ENCODE measurements around the gene ERC1. TPM values are rescaled to one million over a fixed set of nuclear protein-coding genes. Genes with fewer than 3 reads are reported as not detected.
"Not testable (repeated sequence)": the region's sequence is repeated elsewhere in the genome, so short reads cannot be mapped to it uniquely, and the experiment has no call there.

Gene ERC1
- total RNA-seq, 2 experiments from 2014 or later, result 24.7 to 31.9 TPM

- H3K9me3 Mint-ChIP-seq (ENCODE audit: low read depth), result no peaks in the 10 kb centered on the region
- DNase-seq (no peak), ATAC-seq (no peak)
- CTCF ChIA-PET, result interaction anchor here (0.7 to 1.2 kb wide), 2 partner anchors 9 to 49 kb away, joined by 3 read pairs; no protein-coding TSS in a partner anchor
- peaks cover 5% of the 10 kb centered on the region for H3K36me3 Mint-ChIP-seq (ENCODE audit: low read depth)
- POLR2A ChIA-PET, result no interaction called here
- peaks cover 4% of the 10 kb centered on the region for H3K4me1 Mint-ChIP-seq
- no peaks in the 10 kb centered on the region for H3K27me3 Mint-ChIP-seq
- intact Hi-C loops (cut with DNase I, micrococcal nuclease), result no loop called here
- no peak overlapping the region for H3K4me3 Mint-ChIP-seq
- no peak overlapping the region for H3K27ac Mint-ChIP-seq
These were observed 355.1 kb downstream of the ERC1 start for GRCh38 chr12:1346126-1346525.

GRCh38 chr12:1347294-1347693 lies 356.3 kb downstream of the ERC1 start:
- no peak for DNase-seq
- ChIA-PET POLR2A (no interaction called here), CTCF (no interaction called here)
- Mint-ChIP-seq H3K27me3 (no peaks in the 10 kb centered on the region), H3K9me3 (ENCODE audit: low read depth) (no peaks in the 10 kb centered on the region), H3K4me1 (peaks cover 4% of the 10 kb centered on the region), H3K27ac (no peak overlapping the region), H3K4me3 (no peak overlapping the region), H3K36me3 (ENCODE audit: low read depth) (peaks cover 2% of the 10 kb centered on the region)
- intact Hi-C loops (cut with DNase I, micrococcal nuclease), result no loop called here
- ATAC-seq, result no peak

GRCh38 chr12:1348606-1349005 lies 357.6 kb downstream of the ERC1 start:
- Mint-ChIP-seq H3K4me1 (peaks cover 2% of the 10 kb centered on the region), H3K36me3 (ENCODE audit: low read depth) (peaks cover 2% of the 10 kb centered on the region), H3K9me3 (ENCODE audit: low read depth) (no peaks in the 10 kb centered on the region), H3K27ac (no peak overlapping the region), H3K27me3 (no peaks in the 10 kb centered on the region), H3K4me3 (no peak overlapping the region)
- intact Hi-C loops (cut with DNase I, micrococcal nuclease), result no loop called here
- DNase-seq (no peak), ATAC-seq (no peak)
- ChIA-PET POLR2A (no interaction called here), CTCF (interaction anchor here (1.6 kb wide), 1 partner anchor 230 kb away, joined by 5 read pairs; no protein-coding TSS in a partner anchor)

- H3K9me3 Mint-ChIP-seq (ENCODE audit: low read depth), result no peaks in the 10 kb centered on the region
- DNase-seq (no peak), ATAC-seq (no peak)
- no peak overlapping the region for H3K4me3 Mint-ChIP-seq
- H3K36me3 Mint-ChIP-seq (ENCODE audit: low read depth), result peaks cover 2% of the 10 kb centered on the region
- ChIA-PET CTCF (interaction anchor here (1.0 kb wide), 1 partner anchor 11 kb away, joined by 3 read pairs; no protein-coding TSS in a partner anchor), POLR2A (no interaction called here)
- H3K27ac Mint-ChIP-seq, result no peak overlapping the region
- intact Hi-C loops (cut with DNase I, micrococcal nuclease), result no loop called here
- H3K4me1 Mint-ChIP-seq, result no peaks in the 10 kb centered on the region
- H3K27me3 Mint-ChIP-seq, result no peaks in the 10 kb centered on the region
These were observed 359.3 kb downstream of the ERC1 start for GRCh38 chr12:1350055-1350933.

- ChIA-PET POLR2A (no interaction called here), CTCF (interaction anchor here (1.0 kb wide), 1 partner anchor 11 kb away, joined by 3 read pairs; no protein-coding TSS in a partner anchor)
- Mint-ChIP-seq H3K36me3 (ENCODE audit: low read depth) (peaks cover 2% of the 10 kb centered on the region), H3K4me1 (no peaks in the 10 kb centered on the region), H3K27ac (no peak overlapping the region), H3K4me3 (no peak overlapping the region), H3K27me3 (no peaks in the 10 kb centered on the region), H3K9me3 (ENCODE audit: low read depth) (no peaks in the 10 kb centered on the region)
- DNase-seq (no peak), ATAC-seq (no peak)
- intact Hi-C loops (cut with DNase I, micrococcal nuclease), result no loop called here
These were observed 359.9 kb downstream of the ERC1 start for GRCh38 chr12:1350934-1351240.

- H3K27ac Mint-ChIP-seq, result no peak overlapping the region
- intact Hi-C loops (cut with DNase I, micrococcal nuclease), result no loop called here
- no peak for ATAC-seq
These were observed 360.9 kb downstream of the ERC1 start for GRCh38 chr12:1351926-1352325.

GRCh38 chr12:1353451-1353850 lies 362.4 kb downstream of the ERC1 start:
- no peaks in the 10 kb centered on the region for H3K9me3 Mint-ChIP-seq (ENCODE audit: low read depth)
- POLR2A ChIA-PET, result no interaction called here
- intact Hi-C loops (cut with DNase I, micrococcal nuclease), result no loop called here

More at GRCh38 chr12:1351926-1352325, 360.9 kb downstream of the ERC1 start:
- Mint-ChIP-seq H3K9me3 (ENCODE audit: low read depth) (no peaks in the 10 kb centered on the region), H3K27me3 (no peaks in the 10 kb centered on the region), H3K4me3 (no peak overlapping the region), H3K4me1 (no peaks in the 10 kb centered on the region), H3K36me3 (ENCODE audit: low read depth) (no peaks in the 10 kb centered on the region)
- POLR2A ChIA-PET, result no interaction called here
- DNase-seq, result no peak
- CTCF ChIA-PET, result interaction anchor here (0.6 kb wide), 1 partner anchor 232 kb away, joined by 3 read pairs; no protein-coding TSS in a partner anchor

GRCh38 chr12:1355396-1355795 lies 364.4 kb downstream of the ERC1 start:
- intact Hi-C loops (cut with DNase I, micrococcal nuclease), result no loop called here
- ATAC-seq (no peak), DNase-seq (no peak)
- CTCF ChIA-PET, result interaction anchor here (0.6 to 2.1 kb wide), 3 partner anchors 11 to 237 kb away, joined by 3 to 8 read pairs (median 3); no protein-coding TSS in a partner anchor
- Mint-ChIP-seq H3K36me3 (ENCODE audit: low read depth) (no peaks in the 10 kb centered on the region), H3K27ac (no peak overlapping the region), H3K4me3 (no peak overlapping the region), H3K27me3 (no peaks in the 10 kb centered on the region), H3K4me1 (no peaks in the 10 kb centered on the region), H3K9me3 (ENCODE audit: low read depth) (no peaks in the 10 kb centered on the region)
- POLR2A ChIA-PET, result interaction anchor here (0.6 to 1.5 kb wide), 3 partner anchors 105 to 1159 kb away, joined by 3 read pairs; no protein-coding TSS in a partner anchor

More at GRCh38 chr12:1353451-1353850, 362.4 kb downstream of the ERC1 start:
- Mint-ChIP-seq H3K27me3 (no peaks in the 10 kb centered on the region), H3K27ac (no peak overlapping the region), H3K4me1 (no peaks in the 10 kb centered on the region), H3K36me3 (ENCODE audit: low read depth) (no peaks in the 10 kb centered on the region), H3K4me3 (no peak overlapping the region)
- no peak for ATAC-seq
- CTCF ChIA-PET, result interaction anchor here (0.7 to 1.3 kb wide), 3 partner anchors 35 to 240 kb away, joined by 3 to 7 read pairs (median 3); no protein-coding TSS in a partner anchor
- no peak for DNase-seq

- CTCF ChIA-PET, result interaction anchor here (0.6 to 2.1 kb wide), 3 partner anchors 12 to 238 kb away, joined by 3 to 8 read pairs (median 3); no protein-coding TSS in a partner anchor
- H3K27me3 Mint-ChIP-seq; H3K4me1 Mint-ChIP-seq; ATAC-seq; intact Hi-C loops (cut with DNase I, micrococcal nuclease); H3K27ac Mint-ChIP-seq; H3K36me3 Mint-ChIP-seq (ENCODE audit: low read depth); H3K9me3 Mint-ChIP-seq (ENCODE audit: low read depth); DNase-seq; H3K4me3 Mint-ChIP-seq: not testable (repeated sequence)
- POLR2A ChIA-PET, result interaction anchor here (0.6 to 1.5 kb wide), 3 partner anchors 105 to 1159 kb away, joined by 3 read pairs; no protein-coding TSS in a partner anchor
These were observed 364.8 kb downstream of the ERC1 start for GRCh38 chr12:1355871-1356270.

GRCh38 chr12:1356285-1356684 lies 365.3 kb downstream of the ERC1 start:
- ChIA-PET POLR2A (interaction anchor here (0.6 to 1.5 kb wide), 2 partner anchors 238 to 1159 kb away, joined by 3 read pairs; no protein-coding TSS in a partner anchor), CTCF (interaction anchor here (0.5 to 2.1 kb wide), 3 partner anchors 41 to 238 kb away, joined by 3 to 8 read pairs (median 3); no protein-coding TSS in a partner anchor)
- H3K4me3 Mint-ChIP-seq, result no peak overlapping the region
- no peaks in the 10 kb centered on the region for H3K4me1 Mint-ChIP-seq
- H3K36me3 Mint-ChIP-seq (ENCODE audit: low read depth), result no peaks in the 10 kb centered on the region
- no peaks in the 10 kb centered on the region for H3K9me3 Mint-ChIP-seq (ENCODE audit: low read depth)
- ATAC-seq, result no peak
- H3K27me3 Mint-ChIP-seq, result no peaks in the 10 kb centered on the region
- no peak overlapping the region for H3K27ac Mint-ChIP-seq
- no peak for DNase-seq
- intact Hi-C loops (cut with DNase I, micrococcal nuclease), result no loop called here

- ATAC-seq, result no peak
- no peak overlapping the region for H3K4me3 Mint-ChIP-seq
- H3K9me3 Mint-ChIP-seq (ENCODE audit: low read depth), result no peaks in the 10 kb centered on the region
- no peaks in the 10 kb centered on the region for H3K36me3 Mint-ChIP-seq (ENCODE audit: low read depth)
- DNase-seq, result no peak
- POLR2A ChIA-PET, result no interaction called here
- intact Hi-C loops (cut with DNase I, micrococcal nuclease), result no loop called here
- no peaks in the 10 kb centered on the region for H3K4me1 Mint-ChIP-seq
- H3K27me3 Mint-ChIP-seq, result no peaks in the 10 kb centered on the region
- CTCF ChIA-PET, result interaction anchor here (0.6 to 2.1 kb wide), 2 partner anchors 226 to 239 kb away, joined by 3 to 8 read pairs; no protein-coding TSS in a partner anchor
- no peak overlapping the region for H3K27ac Mint-ChIP-seq
These were observed 366.1 kb downstream of the ERC1 start for GRCh38 chr12:1357171-1357570.
